TTC549 (cell line): ENCODE results near the gene S100A14.

Experiments used
- FAIRE-seq: peaks from 2 replicates; lab custom pipeline; 2012; peaks lifted over from hg19 to GRCh38; lab: Jason Lieb, UNC

S100A14 gene

GRCh38 chr1:153638261-153638660, 22.1 kb upstream of the S100A14 start:
- no peak for FAIRE-seq

DNA sequence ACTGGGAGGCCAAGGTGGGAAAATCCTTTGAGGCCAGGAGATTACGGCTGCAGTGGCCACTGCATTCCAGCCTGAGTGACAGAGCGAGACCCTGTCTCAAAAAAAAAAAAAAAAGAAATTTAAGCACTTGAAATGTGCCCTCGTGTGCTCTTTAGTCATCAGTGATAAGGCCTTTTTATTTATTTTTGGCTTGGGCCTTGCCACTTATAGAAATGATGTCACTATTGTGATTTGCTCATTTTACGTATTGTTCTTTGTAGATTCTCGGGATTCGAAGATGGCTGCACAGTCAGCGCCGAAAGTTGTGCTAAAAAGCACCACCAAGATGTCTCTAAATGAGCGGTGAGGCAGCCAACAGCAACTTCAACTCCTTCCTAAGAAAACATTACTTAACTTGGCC, 20.2 kb upstream of the S100A14 start:
- FAIRE-seq: no peak

DNA sequence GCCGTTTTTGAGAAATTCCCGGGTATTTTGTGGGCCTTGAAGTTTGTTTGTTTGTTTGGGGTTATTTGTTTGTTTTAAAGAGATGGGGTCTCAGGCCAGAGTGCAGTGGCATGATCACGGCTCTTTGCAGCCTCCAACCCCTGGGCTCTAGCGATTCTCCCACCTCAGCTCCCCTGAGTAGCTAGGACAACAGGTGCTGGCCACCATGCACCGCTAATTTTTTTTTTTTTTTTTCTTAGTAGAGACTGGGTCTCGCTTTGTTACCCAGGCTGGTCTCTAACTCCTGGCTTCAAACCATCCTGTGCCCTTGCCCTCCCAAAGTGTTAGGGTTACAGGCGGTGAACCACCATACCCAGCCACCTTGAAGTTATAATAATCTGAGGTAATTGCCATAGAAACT, 19.7 kb upstream of the S100A14 start:
- FAIRE-seq: no peak

DNA sequence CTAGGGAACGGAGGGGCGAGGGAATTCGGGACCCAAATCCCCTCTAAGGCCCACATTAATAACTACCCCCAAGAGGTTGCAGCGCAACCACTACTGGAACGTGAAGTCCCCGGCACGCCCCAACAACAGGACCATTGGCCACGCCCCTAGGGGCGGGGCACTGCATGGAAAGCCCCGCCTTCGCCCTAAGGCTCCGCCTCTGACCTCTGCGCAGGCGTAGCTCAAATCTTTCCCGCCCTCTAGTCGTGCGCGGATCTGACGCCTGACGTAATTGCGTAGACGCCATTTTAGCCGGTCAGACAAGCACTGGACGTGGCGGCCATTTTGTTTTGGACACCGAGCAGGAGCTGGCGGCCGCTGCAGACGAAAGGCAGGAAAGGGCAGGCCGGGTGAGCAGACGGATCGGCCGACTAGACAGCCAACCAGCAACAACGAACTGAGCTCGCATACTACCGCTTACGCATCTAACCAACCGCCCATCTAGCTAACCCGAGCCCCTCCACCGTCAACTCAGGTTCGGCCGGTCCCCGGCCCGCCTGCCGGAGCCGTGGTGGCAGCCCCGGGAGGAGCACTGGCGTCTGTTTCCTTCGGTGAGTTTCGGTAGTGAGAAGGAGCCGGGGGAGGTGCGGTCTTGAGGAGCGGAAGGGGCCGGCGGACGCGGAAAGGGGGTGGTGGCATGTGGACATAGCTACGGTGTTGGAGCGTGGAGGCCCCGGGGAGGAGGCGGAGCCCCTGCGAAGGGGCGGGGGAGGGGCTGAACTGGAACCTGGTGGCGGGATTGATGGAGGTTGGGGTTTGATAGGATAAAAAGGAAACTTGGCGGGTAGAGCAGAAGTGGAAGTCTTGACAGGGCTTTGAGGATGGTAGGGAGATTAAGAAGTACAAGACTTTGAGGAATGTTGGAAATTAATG, 17.9 kb upstream of the S100A14 start, which contains the start of gene CHTOP:
CHTOP (plus strand) TSS at position 313 of the 912 bp plus-strand sequence. CDS start 2,523 bp downstream, outside the sequence.
- peak; percentile 97 for FAIRE-seq

GRCh38 chr1:153633161-153633753, 17.1 kb upstream of the S100A14 start:
- no peak for FAIRE-seq

GRCh38 chr1:153631047-153632022, 15.2 kb upstream of the S100A14 start:
- no peak for FAIRE-seq

- FAIRE-seq: no peak
Observed at GRCh38 chr1:153630384-153630783, 14.3 kb upstream of the S100A14 start.

DNA sequence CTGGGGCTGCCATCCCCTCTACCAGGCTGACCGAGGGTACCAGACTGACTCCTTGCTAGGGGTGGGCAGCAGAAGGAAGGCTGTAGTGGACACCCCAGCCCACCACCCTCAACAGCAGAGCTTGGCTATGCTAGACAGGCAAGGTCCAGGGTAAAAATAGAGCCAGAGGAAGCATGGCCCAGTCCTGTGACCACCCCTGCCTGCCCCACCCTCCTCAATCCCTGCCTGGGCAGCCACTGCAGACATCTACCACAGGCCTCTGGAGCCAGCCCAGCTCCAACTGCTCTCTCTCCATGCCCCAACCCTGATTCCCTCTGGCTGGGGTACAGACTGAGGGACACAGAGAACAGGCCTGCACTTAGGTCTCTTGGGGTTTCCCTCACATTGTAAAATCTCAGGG, 13.8 kb upstream of the S100A14 start:
- no peak for FAIRE-seq

GRCh38 chr1:153629343-153629665, 13.2 kb upstream of the S100A14 start:
- no peak for FAIRE-seq

DNA sequence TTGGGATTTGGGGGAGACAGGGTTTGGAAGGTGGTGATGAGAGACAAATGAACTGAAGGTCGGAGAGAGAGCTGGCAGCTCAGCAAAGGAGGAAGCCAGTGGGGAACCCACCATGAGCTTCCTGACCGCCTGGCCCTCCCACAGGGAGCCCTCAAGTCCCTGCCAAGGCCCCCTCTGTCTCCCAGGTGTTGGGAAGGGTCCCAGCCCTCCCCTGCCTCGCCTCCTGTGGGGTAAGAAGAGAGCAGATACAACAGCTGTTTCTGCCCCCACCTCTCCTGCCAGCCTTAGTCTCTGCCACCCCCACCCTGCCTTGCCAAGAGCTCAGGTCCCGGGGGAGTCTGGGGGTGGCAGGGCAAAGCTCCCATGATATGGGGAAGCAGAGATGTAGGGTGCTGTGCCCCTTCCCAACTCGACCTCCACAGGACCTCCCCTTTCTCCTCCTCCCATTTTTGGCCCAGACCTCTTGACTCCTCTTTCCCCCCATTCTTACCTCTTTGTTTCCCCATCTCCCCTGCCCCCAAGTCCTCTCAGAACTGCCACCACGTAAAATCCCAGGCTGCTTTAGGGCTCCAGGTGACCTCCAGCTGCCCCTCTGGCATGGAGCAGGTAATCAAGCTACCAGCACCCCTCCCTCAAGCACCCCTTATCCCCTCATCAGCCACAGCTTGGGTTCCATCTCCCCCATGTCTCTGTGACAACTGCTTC, 12.7 kb upstream of the S100A14 start:
- FAIRE-seq: no peak

- no peak for FAIRE-seq
Observed at GRCh38 chr1:153627715-153628626, 11.8 kb upstream of the S100A14 start, which contains the start of gene S100A1. Gene S100A1 (plus strand): TSS chr1:153628434. CDS start chr1:153630522, 2,088 bp downstream.

DNA sequence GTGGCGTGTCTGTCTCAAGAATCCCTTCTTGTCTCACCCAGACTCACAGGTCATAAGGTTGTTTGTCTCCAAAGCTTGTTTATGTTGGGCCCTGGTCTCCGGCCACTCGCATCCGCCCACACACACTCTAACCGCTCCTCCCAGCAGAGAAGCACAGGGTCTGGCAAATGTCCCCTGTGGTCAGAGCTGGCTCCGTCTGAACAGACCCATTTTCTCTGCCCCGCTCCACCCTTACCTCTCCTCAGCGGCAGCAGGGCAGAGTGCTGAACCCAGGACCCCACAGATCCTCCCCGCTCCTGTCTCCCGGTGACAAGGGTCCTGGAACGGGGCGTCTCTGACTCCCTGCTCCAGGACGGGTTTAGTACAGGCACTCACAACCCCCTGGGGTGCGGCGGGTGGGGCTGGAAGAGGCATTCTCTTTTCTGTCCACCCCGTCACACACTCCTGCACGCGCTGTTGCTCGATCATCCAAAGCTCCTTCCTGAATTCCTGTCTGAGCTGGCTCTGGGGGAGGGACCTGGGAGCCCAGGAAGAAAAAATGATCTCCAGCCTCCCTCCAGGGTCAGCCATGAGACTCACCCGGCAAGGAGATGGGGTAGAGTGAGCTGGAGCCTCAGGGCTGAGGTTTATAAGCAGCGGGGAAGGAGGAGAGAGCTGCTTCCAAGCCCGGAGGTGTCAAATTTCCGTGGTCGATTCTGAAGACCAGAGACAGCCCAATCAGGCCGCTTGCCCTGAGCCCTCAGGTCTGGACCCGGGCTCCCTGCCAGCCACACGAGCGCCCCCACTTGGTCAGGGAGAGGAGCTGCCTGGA, 11.0 kb upstream of the S100A14 start, which contains the start of gene S100A13:
S100A13 (minus strand) TSS at position 602 of the 811 bp plus-strand sequence. CDS start 1,033 bp downstream, outside the sequence.
- peak; percentile 95 for FAIRE-seq

DNA sequence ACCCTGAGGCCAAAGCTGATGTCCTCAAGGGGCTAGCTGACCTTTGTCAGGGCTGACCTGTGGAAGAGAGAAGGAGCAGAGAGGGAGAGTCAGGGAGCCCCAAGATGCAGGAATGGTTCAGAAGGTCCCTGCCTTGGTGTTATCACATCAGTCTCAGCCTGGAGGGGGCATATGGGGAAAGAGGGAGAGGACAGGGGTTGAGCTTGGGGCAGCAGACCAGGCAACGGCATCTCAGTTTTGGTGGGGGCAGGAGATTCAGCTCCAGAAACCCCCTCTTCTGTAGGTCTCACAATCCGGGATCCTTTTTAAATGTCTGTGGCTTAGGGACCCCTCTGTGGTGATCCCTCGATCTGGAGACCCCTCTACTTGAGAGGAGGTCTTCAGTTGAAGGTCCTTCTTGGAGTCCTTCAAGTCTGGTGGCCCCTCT, 10.4 kb upstream of the S100A14 start:
- FAIRE-seq: no peak

DNA sequence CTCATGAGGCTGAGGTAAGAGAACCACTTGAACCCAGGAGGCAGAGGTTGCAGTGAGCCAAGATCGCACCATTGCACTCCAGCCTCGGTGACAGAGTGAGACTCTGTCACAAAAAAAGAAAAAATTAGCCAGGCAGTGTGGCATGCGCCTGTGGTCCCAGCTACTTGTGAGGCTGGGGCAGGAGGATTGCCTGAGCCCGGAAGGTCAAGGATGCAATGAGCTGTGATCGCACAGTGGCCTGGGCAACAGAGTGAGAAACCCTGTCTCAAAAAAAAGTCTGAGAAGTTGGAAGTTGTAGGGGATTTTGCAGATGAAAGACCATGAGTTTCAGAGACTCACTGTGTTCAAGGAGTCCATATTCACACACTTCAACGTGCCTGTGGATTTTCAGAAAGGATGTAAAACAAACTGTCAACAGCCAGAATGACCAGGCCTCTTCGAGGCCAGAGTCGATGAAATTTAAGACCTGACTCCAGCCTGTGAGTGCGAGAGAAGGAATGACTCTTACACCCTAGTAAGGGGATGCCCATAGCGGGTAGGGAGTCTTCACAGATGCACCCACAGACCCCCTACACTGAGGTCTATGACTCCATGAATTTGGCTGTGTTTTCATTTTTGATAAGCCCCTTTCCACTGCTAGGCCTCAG, 9.0 kb upstream of the S100A14 start:
- FAIRE-seq: no peak

DNA sequence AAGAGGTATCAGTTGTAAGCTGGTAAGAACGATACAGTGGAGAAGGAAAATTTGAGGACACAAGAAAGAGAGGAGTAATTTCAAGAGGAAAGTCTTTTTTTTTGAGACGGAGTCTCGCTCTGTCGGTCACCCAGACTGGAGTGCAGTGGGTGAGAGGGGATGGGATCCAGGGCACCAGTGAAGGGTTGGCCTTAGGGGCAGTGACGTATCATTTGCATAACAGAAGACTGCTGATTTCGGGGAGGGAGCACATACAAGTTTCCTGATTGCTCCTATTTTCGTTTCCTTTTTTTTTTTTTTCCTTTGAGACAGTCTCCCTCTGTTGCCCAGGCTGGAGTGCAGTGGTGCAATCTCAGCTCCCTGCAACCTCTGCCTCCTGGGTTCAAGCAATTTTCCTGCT, 7.0 kb upstream of the S100A14 start:
- FAIRE-seq: no peak

- no peak for FAIRE-seq
Observed at GRCh38 chr1:153619171-153619570, 3.0 kb upstream of the S100A14 start.

DNA sequence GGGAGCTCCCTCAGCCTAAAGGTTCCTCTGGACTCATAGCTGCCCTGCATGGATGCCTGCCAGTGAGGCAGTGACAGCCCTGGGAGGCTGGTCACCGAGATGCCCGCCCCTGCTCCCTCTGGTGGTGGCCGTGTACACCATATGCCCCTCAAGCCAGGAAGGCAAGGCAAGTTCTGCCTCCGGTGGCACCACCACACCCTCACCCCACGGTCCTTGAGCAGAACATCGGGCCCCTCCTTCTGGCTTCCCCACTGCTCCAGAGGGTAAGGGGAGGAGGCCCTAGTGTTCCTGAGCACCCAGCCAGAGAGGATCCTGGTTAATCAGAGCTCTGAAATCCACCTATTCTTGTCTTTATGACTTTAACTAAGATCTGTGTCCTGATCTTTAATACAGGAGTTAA, 1.5 kb upstream of the S100A14 start:
- peak; percentile 25 for FAIRE-seq

DNA sequence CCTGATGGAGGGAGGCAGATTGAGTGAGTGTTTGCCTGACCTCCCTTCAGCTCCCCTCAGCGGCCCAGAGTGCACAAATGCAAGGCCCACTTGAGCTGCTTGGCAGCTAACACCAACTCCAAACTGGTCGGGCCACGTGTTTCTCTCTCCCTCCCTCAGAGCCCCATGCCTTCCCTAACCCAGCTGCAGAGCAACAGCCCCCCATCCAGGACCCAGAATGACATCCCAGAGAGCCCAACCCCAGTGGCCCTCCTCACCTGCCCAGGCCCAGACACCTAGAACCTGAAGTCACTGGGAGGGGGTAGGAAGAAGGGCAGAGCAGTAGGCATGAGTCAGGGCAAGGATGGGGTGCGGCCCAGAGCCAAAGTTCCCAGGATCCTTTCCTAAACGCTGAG, 789 bp upstream of the S100A14 start:
- FAIRE-seq: no peak

DNA sequence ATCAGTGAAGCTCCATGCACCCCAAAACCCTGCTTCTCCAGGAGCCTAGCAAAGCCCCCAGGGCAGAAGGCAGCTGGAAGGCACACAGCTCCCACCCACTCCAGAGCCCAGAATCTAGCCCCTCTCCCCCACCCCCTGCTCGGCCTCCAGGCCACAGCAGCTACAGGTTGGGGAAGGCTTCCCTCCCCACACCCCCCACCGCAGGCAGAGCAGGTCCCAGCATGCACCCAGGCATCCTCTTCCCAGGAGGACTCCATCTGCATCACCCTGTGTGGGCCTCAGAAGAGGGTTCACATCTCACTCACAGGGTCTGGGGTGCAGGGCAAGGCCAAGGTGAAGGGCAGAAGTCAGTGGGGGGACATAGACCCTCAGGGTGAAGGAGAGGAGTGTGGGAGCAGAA, 719 bp downstream of the S100A14 start:
- no peak for FAIRE-seq
